Stimulated activated CD8-positive, alpha-beta memory T cell treated with anti-CD3 and anti-CD28 coated beads, Interleukin-7, amount 100 ng/mL, for 24 hours (primary cell): ENCODE measurements around the gene LNX2.

Source experiments
- DNase-seq: peaks from one replicate; pipeline ENCODE4 v3.0.0-alpha.2; 2020; ENCODE audit warnings: low read depth

The LNX2 gene

DNA sequence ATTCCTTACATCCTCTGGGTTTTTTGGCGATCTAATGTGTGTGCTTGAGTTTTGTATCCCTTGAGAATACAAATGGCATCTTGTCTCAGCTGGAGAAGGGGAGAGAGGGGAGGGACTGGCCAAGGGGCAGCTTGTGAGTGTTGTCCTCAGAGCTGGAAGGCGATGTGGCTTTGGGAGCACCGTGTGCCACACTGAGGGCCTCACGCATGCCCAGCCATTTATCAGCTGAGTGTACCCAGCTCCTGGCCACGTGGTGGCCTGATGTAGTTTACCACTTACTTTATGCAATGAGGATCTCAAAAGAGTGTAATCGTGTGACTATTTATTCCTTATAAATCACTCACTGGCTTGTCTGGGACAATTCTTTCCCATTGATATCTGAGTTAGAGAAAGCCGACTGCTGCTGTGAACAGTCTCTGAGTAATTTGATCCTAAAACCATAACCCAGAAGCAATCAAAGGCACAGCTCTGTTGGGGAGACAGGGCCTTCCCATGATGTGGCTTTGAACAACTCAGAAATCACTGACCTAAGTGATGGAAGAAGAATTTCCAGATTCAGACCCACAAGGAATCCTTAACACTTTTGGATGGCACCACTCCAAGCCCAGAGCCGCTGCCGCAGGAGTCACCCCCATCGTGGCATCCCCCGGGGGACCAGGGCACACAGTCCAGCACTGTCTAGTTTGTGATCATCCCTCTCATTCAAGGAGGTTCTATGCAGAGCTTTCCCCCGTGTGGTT lies 116.0 kb downstream of the LNX2 start:
- no peak for DNase-seq

DNA sequence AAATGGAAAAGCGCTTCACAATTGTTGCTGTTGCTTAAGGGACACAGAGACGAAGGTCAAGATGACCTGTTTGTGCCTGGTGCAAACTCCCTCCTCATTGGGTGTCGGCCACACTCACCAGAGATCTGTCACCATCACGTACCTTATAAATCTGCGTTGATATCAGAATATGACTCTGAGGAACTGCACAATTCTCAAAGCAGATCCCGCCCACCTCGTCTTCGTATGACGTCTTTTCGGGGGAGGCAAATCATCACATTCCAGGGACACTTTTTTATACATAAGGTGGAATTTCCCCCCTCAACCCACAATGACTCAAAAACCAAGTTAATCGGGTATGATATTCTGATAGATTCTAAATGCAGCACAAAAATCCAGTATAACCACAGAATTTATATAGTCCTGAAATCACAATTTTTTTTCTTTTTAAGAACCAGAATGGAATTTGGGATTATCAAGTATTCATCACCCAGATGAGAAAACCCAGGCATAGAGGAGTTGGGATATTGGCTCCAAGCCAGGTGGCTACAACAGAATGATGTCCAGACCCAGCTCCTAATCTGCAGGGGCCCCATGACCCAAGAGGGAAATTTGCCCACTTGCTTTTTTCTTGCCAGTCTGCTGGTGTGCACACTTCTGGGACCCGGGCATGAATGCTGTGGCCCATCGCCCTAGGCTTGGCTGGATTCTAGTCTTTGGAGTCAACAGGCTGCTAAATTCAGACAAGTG lies 119.4 kb downstream of the LNX2 start:
- no peak for DNase-seq

DNA sequence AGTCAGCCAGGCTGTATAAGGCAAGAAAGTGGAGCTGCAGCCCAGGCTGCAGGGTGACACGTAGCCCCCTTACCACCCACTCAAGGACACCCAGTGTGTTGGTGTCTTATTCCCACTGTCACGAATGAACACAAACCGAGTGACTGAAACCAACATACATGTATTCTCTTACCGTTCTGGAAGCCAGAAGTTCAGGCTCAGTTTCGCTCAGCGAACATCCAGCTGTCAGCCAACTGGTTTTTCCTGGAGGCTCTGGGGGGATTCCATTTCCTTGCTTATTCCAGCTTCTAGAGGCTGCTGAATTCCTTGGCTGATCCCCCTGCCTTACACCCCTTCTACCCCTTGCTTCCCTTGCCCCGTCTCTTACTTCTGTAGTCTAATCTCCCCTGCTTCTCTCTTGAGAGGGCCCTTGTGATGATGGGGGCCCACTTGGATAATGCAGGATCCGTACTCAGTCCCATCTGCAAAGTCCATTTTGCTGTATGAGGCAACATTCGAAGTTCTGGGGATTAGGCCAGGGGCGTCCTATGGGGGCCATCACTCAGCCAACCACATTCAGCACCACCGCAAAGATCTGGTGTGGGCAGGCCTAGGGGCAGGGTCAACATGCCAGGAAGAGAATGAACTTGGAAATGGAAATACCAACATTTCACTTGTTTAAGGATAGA lies 122.6 kb downstream of the LNX2 start:
- no peak for DNase-seq

DNA sequence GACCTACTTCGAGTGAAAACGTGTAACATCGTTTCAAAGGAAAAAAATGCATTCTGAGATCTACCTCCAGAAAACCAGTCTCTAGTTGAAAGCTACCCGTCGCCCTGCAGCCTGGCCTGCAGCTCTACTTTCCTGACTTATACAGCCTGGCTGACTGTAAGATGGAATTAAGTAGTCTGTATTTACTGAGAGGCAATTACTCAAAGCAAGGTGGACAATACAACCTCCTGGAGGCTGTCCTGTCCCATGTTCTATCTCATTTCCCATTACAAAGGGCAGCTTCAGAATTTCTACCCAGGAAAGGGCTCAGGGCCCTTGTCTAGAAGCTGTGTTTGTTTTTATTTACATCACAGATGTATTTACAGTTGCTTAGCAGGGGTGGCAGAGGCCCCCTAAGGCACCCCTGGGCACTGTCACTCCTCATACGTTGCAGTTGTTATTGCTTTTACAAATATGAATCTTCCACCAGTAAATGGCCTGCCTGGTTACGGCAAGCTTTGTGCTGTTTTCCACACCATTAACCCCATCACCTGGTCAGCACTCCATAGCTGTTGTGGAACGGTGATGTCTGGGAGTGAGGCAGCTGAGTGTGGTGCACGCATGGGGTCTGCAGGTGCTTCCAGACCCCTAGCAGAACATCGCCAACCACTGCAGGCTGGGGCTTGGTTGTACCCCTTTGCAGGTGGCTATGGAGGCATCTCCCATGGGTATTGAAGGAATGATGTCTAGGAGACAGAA lies 123.6 kb downstream of the LNX2 start:
- no peak for DNase-seq

DNA sequence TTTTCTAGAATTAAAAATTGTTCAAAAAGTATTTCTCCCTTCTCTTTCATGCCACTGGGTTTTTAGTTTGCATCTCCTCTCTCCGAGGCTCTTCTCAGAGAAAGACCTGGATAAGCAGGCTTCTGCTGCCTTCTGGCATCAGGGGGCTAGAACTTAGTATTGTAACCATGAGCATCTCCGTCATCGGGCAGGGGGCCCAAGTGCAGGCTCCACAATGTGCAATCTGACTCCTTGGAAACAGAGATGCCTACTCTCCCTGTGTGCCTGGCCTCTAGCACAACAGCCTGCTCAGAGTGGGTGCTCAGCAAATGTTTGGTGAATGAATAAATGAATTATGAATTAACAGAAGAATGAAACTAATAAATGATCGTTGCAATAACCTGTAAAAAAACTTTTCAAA lies 124.3 kb downstream of the LNX2 start:
- DNase-seq: no peak
